ENCODE results near the gene HOXA11. TPM values are rescaled to one million over a fixed set of nuclear protein-coding genes. Genes with fewer than 3 reads are reported as not detected.
A peak's percentile ranks its signal among the peaks of the same experiment; 100 is the strongest.

HOXA11 gene
- total and polyA plus RNA-seq, 11 donors = not detected

GRCh38 chr7:27143950-27144780 lies 40.9 kb downstream of the HOXA11 start:
- Histone ChIP-seq H3K4me3 (peak overlapping the region in 6 of 12 donors; percentile 40 to 69 (median 50)), H3K27ac (peak overlapping the region in 1 of 12 donors; percentile 61), H3K4me1 (peaks cover 0 to 57% (median 14%) of the 10 kb centered on the region in 12 donors), H3K9me3 (no peaks in the 10 kb centered on the region), H3K27me3 (peaks cover 85 to 100% (median 99%) of the 10 kb centered on the region in 9 donors), H3K36me3 (no peaks in the 10 kb centered on the region)
- no peak for TF ChIP-seq POLR2A (IDR thresholded peaks at IDR 0.05)
- no peak for TF ChIP-seq CTCF (IDR thresholded peaks at IDR 0.05)
- ATAC-seq = no peak
- DNase-seq = no peak
- WGBS, 4 donors = 16 to 33% (median 24%) methylated on average over 39 to 40 of the region's 40 CpGs
- intact Hi-C loops (cut with DNase I) = loop anchor here in 3 of 10 donors (5.0 kb wide), 3 partner anchors 287 to 462 kb away; no protein-coding TSS in a partner anchor

- Histone ChIP-seq H3K36me3 (no peaks in the 10 kb centered on the region), H3K27me3 (peaks cover 79 to 100% (median 99%) of the 10 kb centered on the region in 9 donors), H3K4me3 (peak within 1 kb of the TSS; percentile 18 to 69 (median 48)), H3K9me3 (no peaks in the 10 kb centered on the region), H3K27ac (peak within 1 kb of the TSS in 3 of 12 donors; percentile 30 to 61 (median 35)), H3K4me1 (peaks cover 0 to 53% (median 13%) of the 10 kb centered on the region in 12 donors)
- 9 to 12% (median 11%) methylated on average over 55 to 86 of the region's 86 CpGs for WGBS, 4 donors
- intact Hi-C loops (cut with DNase I) = loop anchor here in 3 of 10 donors (5.0 kb wide), 3 partner anchors 286 to 461 kb away; no protein-coding TSS in a partner anchor
- peak in 3 of 4 donors; percentile 40 to 73 (median 52) for ATAC-seq
- TF ChIP-seq POLR2A (IDR thresholded peaks at IDR 0.05) = peak in 1 of 2 donors; percentile 74
- TF ChIP-seq CTCF (IDR thresholded peaks at IDR 0.05) = peak; percentile 14 to 59 (median 43)
- peak in 1 of 5 donors; percentile 60 for DNase-seq
Measured at GRCh38 chr7:27143023-27143949, 41.7 kb downstream of the HOXA11 start, which contains the start of gene HOXA5. HOXA5 (minus strand) TSS chr7:27143681; CDS start chr7:27143607, 74 bp downstream.

DNA sequence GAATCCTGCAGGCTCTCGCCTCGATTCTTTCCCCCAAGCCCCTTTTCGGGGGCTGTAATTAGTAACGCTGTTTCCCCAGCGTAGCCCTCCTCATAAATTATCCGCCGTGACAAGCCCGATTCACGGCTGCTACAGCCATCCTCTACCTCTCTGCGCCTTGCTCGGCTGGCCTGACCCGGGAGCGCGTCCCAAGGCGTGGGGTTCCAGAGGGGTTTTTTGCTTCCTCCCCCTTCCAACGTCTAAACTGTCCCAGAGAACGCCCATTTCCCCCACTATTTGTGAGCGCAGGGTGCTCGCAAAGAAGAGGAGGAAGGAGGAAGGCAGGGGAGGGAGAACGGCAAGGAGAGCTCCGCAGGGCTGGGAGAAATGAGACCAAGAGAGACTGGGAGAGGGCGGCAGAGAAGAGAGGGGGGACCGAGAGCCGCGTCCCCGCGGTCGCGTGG lies 42.4 kb downstream of the HOXA11 start:
- peaks cover 73 to 100% (median 97%) of the 10 kb centered on the region in 9 donors for H3K27me3 ChIP-seq
- peaks cover 0 to 46% (median 9%) of the 10 kb centered on the region in 12 donors for H3K4me1 ChIP-seq
- no peaks in the 10 kb centered on the region for H3K36me3 ChIP-seq
- 6 to 12% (median 7%) methylated on average over 29 of the region's 29 CpGs for WGBS, 4 donors
- intact Hi-C loops (cut with DNase I) = loop anchor here in 3 of 10 donors (5.0 kb wide), 3 partner anchors 285 to 460 kb away; no protein-coding TSS in a partner anchor
- peak overlapping the region in 2 of 12 donors; percentile 35 to 61 for H3K27ac ChIP-seq
- peak overlapping the region; percentile 18 to 69 (median 48) for H3K4me3 ChIP-seq
- no peak for DNase-seq
- TF ChIP-seq POLR2A (IDR thresholded peaks at IDR 0.05) = no peak
- no peak for TF ChIP-seq CTCF (IDR thresholded peaks at IDR 0.05)
- no peaks in the 10 kb centered on the region for H3K9me3 ChIP-seq
- ATAC-seq = no peak

Data from heart left ventricle (tissue), 16 donors.